IPS-18c (cell line): Measurements from ENCODE around the gene CCM2.

ENCODE experiments used
- H3K4me3 ChIP-seq: 2 replicates; pipeline ENCODE4 v1.7.0; 2013; ENCODE audit warnings: low read depth, mild to moderate bottlenecking, low read length, moderate library complexity; ENCODE audit not compliant: insufficient read depth
- H3K9me3 ChIP-seq: one replicate; pipeline ENCODE4 v1.6.1; 2013; ENCODE audit warnings: mild to moderate bottlenecking, low read length, moderate library complexity; ENCODE audit not compliant: control insufficient read depth, insufficient read depth

Gene CCM2

GRCh38 chr7:44966731-44967538, 33.1 kb upstream of the CCM2 start:
- no peaks in the 10 kb centered on the region for H3K9me3 ChIP-seq
- no peak overlapping the region for H3K4me3 ChIP-seq

GRCh38 chr7:44967571-44968446, 32.2 kb upstream of the CCM2 start:
- Histone ChIP-seq H3K4me3 (no peak overlapping the region), H3K9me3 (no peaks in the 10 kb centered on the region)

- Histone ChIP-seq H3K9me3 (no peaks in the 10 kb centered on the region), H3K4me3 (no peak overlapping the region)
These were observed 30.8 kb upstream of the CCM2 start for GRCh38 chr7:44969049-44969700.

GRCh38 chr7:44969701-44970522, 30.1 kb upstream of the CCM2 start:
- H3K4me3 ChIP-seq: no peak overlapping the region
- no peaks in the 10 kb centered on the region for H3K9me3 ChIP-seq

- no peak overlapping the region for H3K4me3 ChIP-seq
- H3K9me3 ChIP-seq: no peaks in the 10 kb centered on the region
These were observed 29.4 kb upstream of the CCM2 start for GRCh38 chr7:44970523-44971051.

GRCh38 chr7:44971188-44971901, 28.7 kb upstream of the CCM2 start:
- Histone ChIP-seq H3K9me3 (no peaks in the 10 kb centered on the region), H3K4me3 (no peak overlapping the region)

- Histone ChIP-seq H3K9me3 (no peaks in the 10 kb centered on the region), H3K4me3 (no peak overlapping the region)
These were observed 28.0 kb upstream of the CCM2 start for GRCh38 chr7:44971902-44972441.

GRCh38 chr7:44972562-44972961, 27.4 kb upstream of the CCM2 start:
- Histone ChIP-seq H3K4me3 (no peak overlapping the region), H3K9me3 (no peaks in the 10 kb centered on the region)

GRCh38 chr7:44973610-44974401, 26.2 kb upstream of the CCM2 start:
- Histone ChIP-seq H3K4me3 (no peak overlapping the region), H3K9me3 (no peaks in the 10 kb centered on the region)

- H3K4me3 ChIP-seq: no peak overlapping the region
- H3K9me3 ChIP-seq: no peaks in the 10 kb centered on the region
These were observed 25.5 kb upstream of the CCM2 start for GRCh38 chr7:44974549-44974948.

GRCh38 chr7:44975331-44976039, 24.5 kb upstream of the CCM2 start:
- Histone ChIP-seq H3K4me3 (no peak overlapping the region), H3K9me3 (no peaks in the 10 kb centered on the region)

- H3K4me3 ChIP-seq: no peak overlapping the region
- no peaks in the 10 kb centered on the region for H3K9me3 ChIP-seq
These were observed 23.8 kb upstream of the CCM2 start for GRCh38 chr7:44976040-44976745.

- no peak overlapping the region for H3K4me3 ChIP-seq
- H3K9me3 ChIP-seq: no peaks in the 10 kb centered on the region
These were observed 23.2 kb upstream of the CCM2 start for GRCh38 chr7:44976746-44977196.

- no peaks in the 10 kb centered on the region for H3K9me3 ChIP-seq
- H3K4me3 ChIP-seq: no peak overlapping the region
These were observed 22.6 kb upstream of the CCM2 start for GRCh38 chr7:44977304-44977958.
